SIG-M5 treated with dmso at 0.1 percent for 504 hours (cell line): ENCODE measurements around the gene CTTNBP2.

Experiments
- DNase-seq: peaks from one replicate; lab custom pipeline; 2025; ENCODE audit not compliant: unreplicated experiment; lab: John Stamatoyannopoulos, UW

CTTNBP2 gene

DNA sequence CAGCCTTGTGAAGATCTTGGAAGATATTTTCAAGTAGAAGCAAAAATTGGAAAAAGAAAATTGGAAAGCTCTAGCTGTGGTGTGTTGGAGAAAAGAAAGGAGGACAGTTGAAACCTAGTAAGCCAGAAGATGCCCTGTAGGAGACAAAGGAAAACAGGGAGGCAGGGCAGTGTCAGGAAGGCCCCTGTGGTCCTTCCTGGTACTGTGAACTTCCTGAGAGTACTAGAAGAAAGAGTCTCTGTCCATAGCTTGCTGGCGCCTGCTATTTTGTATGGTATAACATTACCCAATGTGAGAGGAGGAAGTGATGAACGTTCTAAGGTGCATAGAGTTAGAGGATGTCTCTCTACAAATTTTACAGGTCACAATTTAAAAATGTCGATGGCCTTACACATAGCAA, 183.1 kb downstream of the CTTNBP2 start:
- no peak for DNase-seq

DNA sequence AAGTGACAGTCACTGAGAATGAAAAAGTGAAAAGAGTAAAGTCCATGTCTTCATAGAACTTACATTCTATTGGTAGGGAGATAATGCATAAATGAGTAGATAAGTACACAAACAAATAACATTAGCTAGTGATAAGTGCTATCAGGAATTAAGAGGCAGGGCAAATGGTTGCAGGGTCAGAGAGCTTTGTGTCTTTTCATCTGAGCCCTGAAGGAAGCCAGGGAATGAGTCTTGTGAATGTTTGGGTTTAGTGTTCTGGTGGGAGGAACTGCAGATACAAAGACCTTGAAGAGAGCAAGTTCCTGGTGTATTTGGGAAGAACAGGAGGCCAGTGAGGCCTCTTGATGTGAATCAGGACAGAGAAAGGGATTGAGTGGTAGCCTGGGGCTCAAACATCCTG, 183.8 kb downstream of the CTTNBP2 start:
- DNase-seq = no peak

DNA sequence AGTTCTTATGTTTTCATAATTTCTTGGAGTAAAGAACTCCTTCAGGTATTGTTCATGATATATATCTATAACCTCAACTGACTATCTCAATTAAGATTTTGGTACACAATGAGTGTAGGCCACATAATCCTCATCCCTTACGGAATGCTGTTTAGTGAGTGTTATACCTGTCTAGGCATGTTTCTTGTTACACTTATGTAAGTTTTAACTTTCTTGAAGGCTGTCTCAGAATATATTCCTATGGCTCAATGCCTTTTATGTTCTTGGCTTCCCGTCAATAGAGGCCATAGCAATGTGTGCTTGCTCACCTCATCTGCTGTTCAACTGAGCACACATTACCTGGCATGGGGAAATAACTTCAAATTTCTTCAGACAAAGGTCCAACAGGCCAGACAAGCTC, 185.1 kb downstream of the CTTNBP2 start:
- DNase-seq = no peak

DNA sequence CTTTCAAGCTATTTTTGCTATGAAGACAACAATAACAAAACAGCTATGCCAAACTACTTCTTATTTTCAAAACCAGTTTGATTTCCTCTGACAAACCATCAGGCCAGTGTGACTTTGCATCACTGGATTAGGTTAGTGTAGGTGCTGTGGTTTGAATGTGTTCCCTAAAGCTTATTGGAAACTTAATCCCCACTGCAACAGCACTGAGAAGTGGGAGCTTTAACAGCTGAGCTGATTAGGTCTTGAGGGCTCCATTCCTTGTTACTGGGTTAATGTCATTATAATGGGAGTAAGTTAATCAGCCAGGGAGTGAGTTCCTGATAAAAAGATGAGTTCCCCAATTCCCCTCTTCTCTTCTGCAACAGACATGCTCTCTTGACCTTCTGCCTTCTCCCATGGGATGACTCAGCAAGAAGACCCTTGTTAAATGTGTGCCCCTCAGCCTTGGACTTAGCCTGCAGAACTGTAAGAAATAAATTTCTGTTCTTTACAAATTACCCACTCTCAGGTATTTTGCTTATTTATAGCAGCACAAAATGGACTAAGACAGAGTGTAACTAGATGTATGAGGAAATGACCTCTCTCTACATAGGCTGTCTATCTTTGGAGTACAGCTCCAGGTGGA, 186.8 kb downstream of the CTTNBP2 start:
- DNase-seq = no peak

DNA sequence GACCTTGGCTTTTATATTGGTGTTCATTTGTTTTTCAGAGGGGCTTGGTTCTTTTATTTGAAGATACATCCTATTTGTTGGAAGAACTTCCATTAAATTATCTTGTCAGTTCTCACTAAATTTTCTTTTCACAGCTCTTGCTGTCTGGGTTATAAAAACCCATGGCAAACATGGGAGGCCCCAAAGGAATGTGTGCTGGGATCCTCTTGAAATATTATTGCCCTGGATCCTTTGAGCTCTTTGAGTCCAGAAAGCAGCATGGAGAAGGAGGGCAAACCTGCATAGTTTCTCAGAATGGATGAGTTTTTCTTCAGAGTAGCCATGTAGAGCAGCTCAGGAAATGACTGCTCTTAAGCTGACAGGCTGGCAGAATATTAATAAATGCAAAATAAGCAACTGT, 187.4 kb downstream of the CTTNBP2 start:
- no peak for DNase-seq

DNA sequence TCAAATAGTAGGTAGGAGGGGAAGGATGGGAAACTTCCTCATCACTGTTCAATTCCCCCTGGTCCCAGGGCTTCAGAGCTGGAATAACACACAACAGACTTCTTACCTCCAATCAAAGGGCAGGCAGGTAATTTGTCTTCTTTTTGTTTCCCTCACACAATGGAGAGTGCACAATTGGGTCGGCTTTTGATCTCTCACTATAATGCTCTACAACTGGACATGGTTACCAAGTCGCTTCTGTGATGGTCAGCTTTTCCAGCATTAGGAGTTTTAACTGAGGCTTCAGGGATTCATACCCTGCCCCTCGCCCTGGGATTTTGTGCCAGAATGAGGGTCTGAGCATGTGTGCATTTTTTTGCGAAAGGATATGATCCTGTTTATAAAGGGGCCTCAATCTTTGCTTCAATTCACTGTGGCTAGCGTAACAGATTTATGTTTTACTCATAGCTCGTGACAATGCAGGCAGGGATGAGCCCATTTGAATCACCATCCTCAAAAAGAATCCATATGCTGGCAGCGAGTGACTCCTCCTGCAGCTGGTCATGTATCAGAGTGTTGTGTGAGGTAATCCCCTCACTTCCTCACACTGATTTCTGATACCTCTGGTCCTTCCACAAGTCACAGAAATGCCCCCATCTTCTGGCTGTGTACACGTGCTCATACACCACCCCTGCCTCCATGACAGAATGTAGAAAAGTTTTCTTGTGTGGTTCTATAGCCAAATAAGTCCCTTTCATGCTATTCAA, 189.6 kb downstream of the CTTNBP2 start:
- DNase-seq = no peak

DNA sequence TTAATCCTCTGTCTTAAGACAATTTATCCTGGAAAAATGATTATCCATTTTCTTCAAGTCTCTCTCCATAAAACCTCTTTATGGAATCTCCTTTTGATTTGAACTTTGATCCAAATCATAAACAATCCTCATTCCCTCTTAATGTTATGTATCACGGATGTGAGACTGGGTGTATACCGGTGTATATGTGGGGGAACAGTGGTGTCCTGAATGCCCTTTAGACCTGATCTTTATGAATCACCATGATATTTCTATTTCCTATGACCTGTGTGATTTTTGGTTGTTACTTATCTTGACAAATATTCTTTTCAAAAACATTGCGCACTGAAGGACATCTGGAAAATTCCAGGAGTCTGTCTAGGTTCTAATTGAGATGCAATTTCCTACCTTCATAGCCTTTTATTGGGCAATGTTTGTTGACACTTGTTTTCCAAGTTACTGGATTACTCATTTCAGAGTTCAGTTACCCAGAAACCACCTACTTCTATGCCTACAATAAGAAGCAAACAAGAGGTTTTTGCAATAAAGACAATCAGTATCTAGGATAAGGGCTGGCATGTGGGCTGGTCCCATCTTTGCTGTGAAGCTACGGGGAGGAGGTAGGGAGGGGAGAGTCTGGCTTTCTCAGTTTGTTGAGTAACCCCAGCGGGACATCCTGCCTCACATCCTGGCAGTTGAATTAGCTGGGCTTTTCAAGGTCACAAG, 190.4 kb downstream of the CTTNBP2 start:
- DNase-seq = no peak

DNA sequence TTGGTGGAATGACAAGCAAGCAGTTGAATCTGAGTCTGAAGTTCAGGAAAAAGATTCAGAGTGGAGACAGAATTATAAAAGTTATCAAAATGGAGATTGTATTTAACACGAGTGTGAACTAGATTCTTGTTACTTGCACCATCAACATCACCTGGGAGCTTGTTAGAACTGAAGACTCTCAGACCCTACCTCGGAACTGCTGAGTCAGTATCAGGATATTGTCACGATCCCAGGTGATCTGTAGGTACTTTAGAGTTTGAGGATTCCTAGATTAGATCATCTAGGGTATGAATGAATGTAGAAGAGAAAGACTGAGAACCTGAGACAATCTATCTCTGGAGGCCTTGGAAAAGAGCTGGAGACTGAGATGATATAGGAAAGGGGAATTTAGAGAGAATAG, 194.1 kb downstream of the CTTNBP2 start:
- no peak for DNase-seq

DNA sequence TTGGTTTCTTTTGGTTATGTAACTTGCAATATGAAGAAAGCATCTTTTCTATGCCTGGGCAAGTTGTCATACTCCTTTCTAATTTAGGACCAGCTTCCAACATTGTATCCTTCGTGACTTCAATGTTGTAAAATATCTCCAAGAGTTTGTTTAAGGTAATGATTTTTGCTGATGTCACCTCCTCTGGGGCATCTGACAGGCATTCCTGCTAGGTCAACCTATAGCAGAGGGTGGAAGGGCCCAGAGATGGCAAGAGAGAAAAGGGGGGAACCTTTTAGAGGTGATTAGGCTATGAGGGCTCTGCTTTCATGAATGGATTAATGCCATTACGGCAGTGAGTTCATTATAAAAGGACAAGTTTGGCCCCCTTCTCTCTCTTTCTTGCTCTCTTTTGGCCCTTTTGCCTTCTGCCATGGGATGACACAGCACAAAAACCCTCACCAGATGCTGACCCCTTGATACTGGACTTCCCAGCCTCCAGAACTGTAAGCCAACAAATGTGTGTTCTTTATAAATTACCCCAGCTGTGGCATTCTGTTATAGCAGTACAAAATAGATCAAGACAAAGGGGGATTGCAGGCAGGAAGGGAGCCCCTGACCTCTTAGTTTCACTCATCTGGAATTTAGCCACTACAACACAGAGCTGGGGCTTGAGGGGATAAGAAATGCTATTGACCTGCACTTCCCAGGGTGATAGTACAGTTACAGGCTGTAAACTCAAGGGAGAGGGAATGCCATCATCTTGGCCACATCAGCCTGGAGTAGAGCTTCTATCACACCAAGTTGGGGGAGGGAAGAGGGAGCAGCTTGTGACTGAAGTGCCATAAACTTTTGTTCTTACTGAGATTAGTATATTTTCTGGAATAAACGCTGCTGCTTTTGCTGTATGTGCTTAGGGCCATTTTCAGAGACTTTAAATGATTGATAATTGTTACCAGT, 197.5 kb downstream of the CTTNBP2 start:
- no peak for DNase-seq

DNA sequence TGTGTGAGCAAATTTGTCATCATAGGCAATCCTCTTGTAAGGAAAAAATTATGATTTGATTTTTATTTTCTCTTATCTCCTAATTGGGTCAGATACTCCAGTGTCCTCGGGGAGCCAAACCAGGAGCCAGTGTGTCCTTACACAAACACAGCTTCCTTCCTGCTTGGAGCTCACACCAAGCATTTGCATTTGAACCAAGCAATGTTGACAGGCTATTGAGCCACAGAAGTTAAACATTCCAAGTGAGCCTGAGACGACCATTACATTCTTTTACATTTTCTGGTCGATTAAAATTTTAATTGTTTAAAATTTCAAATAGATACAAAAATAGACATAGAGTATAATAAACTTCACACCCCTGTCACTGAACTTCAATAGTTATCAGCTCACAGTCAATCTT, 198.6 kb downstream of the CTTNBP2 start:
- no peak for DNase-seq

DNA sequence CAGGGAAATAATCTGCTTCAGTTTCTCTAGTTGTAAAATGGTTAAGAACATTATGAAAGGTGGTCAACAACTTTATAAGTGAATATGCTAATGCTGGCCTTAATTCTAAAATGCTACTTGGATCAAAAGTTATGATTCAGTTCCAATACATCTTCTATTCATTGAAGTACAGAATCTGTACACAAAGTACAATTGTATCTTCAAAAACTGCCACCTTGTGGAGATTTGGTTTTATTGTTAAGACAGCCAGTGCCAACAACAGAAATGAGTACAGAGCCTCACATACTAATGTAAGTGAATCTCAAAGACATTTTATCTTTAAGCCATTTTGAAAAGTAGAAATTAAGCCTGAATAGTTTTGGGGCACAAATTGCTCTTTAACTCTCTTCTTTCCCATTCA, 199.4 kb downstream of the CTTNBP2 start:
- no peak for DNase-seq

DNA sequence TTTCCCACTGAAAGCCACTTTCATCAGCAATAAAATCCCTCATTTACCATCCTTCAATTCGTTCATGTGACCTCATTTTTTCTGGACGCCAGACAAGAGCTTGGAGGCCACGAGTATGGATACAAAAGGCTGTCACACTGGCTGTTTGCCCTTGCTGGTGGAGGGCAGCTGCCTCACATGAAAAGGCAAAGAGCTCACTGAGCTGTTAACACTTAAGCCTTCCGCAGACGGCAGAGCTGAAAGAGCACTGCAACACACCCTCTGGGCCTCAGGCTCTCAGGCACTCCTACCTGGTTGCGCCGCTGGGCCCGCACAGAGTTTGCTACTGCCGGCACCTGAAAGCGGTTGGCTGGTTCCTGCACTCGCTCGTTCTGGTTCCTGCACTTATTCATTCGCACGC, 199.9 kb downstream of the CTTNBP2 start:
- DNase-seq = no peak

DNA sequence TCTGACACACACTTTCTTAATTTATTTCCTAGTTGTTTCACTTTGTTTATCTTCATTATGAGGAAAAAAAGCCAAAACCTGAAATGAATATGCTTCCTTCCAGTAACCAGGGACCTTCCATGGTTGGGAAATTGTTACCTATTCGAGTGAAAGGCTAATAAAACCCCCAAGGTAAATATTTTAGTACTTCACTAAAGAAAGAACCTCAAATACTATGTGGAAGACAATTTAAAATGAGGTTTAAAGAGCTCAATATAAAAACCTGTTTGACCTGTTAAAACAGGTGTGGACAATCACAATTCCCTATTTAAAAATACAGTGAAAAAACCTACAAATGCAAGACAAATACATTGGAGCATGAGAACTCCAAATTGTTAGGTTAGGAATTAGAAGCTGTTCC, 200.8 kb downstream of the CTTNBP2 start:
- DNase-seq = peak; percentile 8

DNA sequence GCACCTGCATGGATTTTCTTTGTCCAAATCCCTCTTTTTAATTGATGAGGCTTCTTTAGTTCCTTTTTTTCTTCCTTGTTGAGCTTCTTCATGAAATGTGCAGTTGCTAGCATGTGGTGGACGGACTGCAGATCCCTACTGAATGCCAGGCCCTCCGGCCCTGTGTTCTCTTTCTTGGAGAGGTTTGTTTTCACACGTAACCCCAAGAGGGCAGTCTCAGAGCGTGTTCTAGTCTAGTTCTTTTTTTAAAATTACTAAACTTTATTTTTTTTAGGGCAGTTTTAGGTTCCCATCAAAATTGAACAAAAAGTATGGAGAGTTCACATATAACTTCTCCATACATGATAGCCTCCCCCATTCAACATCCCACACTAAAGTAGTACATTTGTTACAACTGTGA, 203.4 kb downstream of the CTTNBP2 start:
- no peak for DNase-seq

DNA sequence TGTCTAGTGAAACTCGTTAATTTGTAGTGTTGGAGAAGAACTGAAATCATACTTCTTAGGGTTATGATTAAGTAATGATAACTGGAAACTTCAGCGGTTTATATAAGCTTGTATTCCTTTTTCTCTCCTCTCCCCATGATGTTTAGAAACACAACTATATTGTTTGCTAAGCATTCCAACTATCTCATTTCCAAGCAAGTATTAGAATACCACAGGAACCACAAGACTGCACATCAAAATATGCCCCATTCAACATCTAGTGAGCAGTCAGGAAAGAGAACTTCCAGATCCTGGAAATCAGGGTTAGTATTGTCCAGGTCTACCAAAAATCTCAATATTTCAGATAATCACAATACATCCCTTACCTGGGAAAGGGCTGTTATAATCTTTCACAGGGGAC, 205.8 kb downstream of the CTTNBP2 start:
- DNase-seq = no peak

DNA sequence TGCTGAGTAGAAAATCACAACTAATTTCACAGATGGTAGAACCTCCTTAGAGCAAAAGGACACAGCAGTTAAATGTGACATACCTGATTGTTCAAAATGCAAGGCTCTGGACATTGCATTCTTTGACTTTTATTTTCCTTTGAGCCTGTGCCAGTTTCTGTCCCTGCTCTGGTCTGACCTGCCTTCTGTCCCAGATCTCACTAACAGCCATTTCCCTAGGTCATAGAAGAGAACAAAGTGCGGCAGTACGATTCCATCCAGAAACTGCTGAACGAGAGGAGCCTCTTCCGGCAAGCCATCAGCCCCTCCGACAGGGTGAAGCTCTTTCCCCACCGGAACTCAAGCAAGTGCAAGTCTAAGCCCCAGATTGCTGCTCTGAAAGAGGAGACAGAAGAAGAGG, 206.6 kb downstream of the CTTNBP2 start:
- no peak for DNase-seq

DNA sequence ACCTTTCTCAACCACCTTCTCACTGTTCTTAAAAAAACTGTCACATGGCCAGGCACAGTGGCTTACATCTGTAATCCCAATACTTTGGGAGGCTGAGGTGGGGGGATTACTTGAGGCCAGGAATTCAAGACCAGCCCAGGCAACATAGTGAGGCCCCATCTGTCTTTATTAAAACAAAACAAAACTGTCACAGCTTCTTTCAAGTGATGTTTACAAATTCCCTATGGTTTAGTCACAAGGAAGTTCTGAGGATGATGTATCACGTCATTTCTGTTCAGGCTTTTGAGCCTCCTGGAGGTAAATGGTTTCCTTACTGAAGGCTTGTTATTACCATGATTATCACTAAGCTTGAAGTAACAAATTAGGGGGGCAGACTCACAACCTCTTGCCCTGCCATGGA, 207.2 kb downstream of the CTTNBP2 start:
- no peak for DNase-seq

DNA sequence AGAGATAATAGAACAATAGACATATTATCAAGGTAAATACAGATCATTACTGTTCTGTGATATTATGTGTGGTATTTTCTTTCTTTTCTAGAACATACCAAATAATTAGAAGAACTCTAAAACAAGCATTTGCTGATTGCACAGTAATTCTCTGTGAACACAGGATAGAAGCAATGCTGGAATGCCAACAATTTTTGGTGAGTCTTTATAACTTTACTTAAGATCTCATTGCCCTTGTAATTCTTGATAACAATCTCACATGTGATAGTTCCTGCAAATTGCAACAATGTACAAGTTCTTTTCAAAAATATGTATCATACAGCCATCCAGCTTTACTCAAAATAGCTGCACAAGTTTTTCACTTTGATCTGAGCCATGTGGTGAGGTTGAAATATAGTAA, 207.9 kb downstream of the CTTNBP2 start:
- no peak for DNase-seq

DNA sequence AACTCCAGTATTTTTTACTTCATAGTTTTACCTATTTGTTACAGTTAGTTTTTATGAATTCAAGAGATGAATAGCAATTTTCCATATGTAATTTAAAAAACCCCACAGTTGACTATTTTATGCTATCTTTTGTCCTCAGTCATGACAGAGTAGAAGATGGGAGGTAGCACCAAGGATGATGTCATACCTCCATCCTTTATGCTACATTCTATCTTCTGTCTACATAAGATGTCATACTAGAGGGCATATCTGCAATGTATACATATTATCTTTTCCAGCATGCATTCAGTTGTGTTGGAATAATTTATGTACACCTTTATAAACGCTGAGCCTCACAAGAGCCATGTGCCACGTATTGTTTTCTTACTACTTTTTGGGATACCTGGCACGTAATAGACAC, 209.2 kb downstream of the CTTNBP2 start:
- DNase-seq = no peak

DNA sequence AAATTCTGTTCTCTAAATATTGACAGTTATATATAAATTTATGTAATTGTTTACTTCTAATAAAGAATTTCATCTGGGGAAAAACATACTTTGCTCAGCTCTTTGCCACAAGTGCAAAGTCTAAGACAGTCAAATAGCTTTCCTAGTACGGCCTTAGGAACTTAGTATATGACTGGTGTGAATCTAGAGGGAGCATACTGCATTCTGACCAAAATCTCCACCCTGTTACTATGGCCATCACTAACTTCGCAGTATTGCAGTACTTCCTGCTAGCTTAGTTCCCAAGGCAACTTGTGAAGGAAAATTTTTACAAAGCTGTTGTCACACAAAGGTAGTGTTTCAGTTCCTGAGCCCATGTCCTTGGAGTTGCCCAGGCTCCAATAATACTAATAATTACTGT, 211.9 kb downstream of the CTTNBP2 start:
- DNase-seq = no peak
